GM10266 (cell line): ENCODE measurements around the gene MACROD1.

Experiments
- DNase-seq: peaks from one replicate; pipeline ENCODE4 v3.0.0; 2012; ENCODE audit errors: extremely low spot score
- CTCF ChIP-seq: IDR thresholded peaks from 2 replicates; pipeline ENCODE4 v1.5.1; 2012; ENCODE audit warnings: mild to moderate bottlenecking, low read depth; ENCODE audit not compliant: control insufficient read depth, insufficient read depth; ENCODE audit errors: missing control alignments

MACROD1 gene

GRCh38 chr11:64077607-64078006, 88.3 kb downstream of the MACROD1 start:
- DNase-seq, result no peak
- no peak for TF ChIP-seq CTCF

- no peak for TF ChIP-seq CTCF
- DNase-seq, result no peak
Measured at GRCh38 chr11:64076758-64077157, 89.2 kb downstream of the MACROD1 start.

GRCh38 chr11:64074239-64074638, 91.7 kb downstream of the MACROD1 start:
- no peak for DNase-seq

GRCh38 chr11:64073542-64073941, 92.4 kb downstream of the MACROD1 start:
- no peak for DNase-seq
- no peak for TF ChIP-seq CTCF

More at GRCh38 chr11:64074239-64074638, 91.7 kb downstream of the MACROD1 start:
- no peak for TF ChIP-seq CTCF

GRCh38 chr11:64072871-64073270, 93.0 kb downstream of the MACROD1 start:
- DNase-seq, result no peak
- no peak for TF ChIP-seq CTCF

- no peak for DNase-seq
- TF ChIP-seq CTCF, result no peak
Measured at GRCh38 chr11:64072403-64072802, 93.5 kb downstream of the MACROD1 start.

- DNase-seq, result no peak
Measured at GRCh38 chr11:64071849-64072248, 94.1 kb downstream of the MACROD1 start.

More at GRCh38 chr11:64071849-64072248, 94.1 kb downstream of the MACROD1 start:
- no peak for TF ChIP-seq CTCF
